ENCODE measurements around the gene ANKRD63. TPM values are rescaled to one million over a fixed set of nuclear protein-coding genes. Genes with fewer than 3 reads are reported as not detected.

ANKRD63 gene
- total RNA-seq, 1 experiment from 2014 or later = 0.72 TPM

DNA sequence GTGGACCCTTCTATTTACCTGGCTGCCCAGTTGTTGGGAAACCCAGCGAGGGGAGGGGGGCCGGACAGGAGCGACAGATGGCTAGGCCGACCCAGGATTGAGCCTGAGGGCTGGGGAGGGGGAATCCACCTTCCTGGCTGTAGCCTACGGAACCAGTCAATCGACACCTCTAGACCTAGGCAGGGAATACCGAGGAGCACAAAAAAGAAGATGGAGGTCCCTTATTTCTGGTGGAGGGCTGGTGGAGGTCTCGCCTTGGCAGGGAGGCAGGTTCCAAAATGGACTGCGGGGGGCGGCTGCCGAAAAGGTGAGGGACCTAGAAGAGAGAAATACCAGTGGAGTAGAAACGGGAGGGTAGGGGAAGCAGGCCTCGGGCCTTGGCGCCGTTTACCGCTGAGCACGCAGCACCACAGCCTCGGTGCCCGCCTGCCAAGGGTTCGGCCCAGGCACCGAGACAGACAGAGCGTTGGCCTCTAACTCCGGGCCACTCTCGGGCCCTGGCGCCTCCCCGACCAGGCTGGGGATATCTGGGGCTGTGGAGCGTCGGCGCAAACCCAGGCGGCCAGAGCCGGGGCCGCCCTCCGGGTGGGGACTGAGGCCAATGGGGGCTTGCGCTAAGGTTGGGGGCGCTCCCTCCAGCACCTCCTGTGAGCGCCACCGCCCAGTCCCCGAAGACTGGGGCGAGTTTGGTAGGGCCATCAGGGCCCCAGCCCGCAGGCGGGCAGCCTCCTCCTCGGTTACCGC is 1.6 kb downstream of the ANKRD63 start:
- no TSS peak for BruUV-seq (replicated peaks)
- H3K4me1 ChIP-seq (ENCODE audit: control insufficient read depth, insufficient read depth, low read length) = 0 out of 2 replicates have a peak, but pooled peaks cover 7% of the 10 kb centered on the region
- in situ Hi-C loops (cut with HindIII; ENCODE audit: low pct_unique_long_range_greater_than_20kb, low sequenced_read_pairs) (no loop called here), intact Hi-C loops (cut with micrococcal nuclease; ENCODE audit: unreplicated experiment) (no loop called here)
- H3K27ac ChIP-seq (ENCODE audit: low read length) = no peak overlapping the region
- POLR2A ChIA-PET = no interaction called here
- TF ChIP-seq POLR2AphosphoS5 (IDR thresholded peaks at IDR 0.05; ENCODE audit: low read depth, low read length) (no peak), TCF7L2 (IDR thresholded peaks at IDR 0.05; ENCODE audit: low read depth, low read length) (no peak), SIN3A (IDR thresholded peaks at IDR 0.05; ENCODE audit: borderline replicate concordance, insufficient read depth, low read depth, low read length) (no peak)
- TF ChIP-seq, protein P1, sequence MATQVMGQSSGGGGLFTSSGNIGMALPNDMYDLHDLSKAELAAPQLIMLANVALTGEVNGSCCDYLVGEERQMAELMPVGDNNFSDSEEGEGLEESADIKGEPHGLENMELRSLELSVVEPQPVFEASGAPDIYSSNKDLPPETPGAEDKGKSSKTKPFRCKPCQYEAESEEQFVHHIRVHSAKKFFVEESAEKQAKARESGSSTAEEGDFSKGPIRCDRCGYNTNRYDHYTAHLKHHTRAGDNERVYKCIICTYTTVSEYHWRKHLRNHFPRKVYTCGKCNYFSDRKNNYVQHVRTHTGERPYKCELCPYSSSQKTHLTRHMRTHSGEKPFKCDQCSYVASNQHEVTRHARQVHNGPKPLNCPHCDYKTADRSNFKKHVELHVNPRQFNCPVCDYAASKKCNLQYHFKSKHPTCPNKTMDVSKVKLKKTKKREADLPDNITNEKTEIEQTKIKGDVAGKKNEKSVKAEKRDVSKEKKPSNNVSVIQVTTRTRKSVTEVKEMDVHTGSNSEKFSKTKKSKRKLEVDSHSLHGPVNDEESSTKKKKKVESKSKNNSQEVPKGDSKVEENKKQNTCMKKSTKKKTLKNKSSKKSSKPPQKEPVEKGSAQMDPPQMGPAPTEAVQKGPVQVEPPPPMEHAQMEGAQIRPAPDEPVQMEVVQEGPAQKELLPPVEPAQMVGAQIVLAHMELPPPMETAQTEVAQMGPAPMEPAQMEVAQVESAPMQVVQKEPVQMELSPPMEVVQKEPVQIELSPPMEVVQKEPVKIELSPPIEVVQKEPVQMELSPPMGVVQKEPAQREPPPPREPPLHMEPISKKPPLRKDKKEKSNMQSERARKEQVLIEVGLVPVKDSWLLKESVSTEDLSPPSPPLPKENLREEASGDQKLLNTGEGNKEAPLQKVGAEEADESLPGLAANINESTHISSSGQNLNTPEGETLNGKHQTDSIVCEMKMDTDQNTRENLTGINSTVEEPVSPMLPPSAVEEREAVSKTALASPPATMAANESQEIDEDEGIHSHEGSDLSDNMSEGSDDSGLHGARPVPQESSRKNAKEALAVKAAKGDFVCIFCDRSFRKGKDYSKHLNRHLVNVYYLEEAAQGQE (IDR thresholded peaks at IDR 0.05; ENCODE audit: insufficient read depth in 1 of 2, low read depth in 2 of 2, low read length in 1 of 2) = no peak
- TF ChIP-seq, protein P2, sequence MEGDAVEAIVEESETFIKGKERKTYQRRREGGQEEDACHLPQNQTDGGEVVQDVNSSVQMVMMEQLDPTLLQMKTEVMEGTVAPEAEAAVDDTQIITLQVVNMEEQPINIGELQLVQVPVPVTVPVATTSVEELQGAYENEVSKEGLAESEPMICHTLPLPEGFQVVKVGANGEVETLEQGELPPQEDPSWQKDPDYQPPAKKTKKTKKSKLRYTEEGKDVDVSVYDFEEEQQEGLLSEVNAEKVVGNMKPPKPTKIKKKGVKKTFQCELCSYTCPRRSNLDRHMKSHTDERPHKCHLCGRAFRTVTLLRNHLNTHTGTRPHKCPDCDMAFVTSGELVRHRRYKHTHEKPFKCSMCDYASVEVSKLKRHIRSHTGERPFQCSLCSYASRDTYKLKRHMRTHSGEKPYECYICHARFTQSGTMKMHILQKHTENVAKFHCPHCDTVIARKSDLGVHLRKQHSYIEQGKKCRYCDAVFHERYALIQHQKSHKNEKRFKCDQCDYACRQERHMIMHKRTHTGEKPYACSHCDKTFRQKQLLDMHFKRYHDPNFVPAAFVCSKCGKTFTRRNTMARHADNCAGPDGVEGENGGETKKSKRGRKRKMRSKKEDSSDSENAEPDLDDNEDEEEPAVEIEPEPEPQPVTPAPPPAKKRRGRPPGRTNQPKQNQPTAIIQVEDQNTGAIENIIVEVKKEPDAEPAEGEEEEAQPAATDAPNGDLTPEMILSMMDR (IDR thresholded peaks at IDR 0.05) = no peak
- no peaks in the 10 kb centered on the region for H3K27me3 ChIP-seq (ENCODE audit: control insufficient read depth, insufficient read depth, low read length)
- no peak overlapping the region for H3K4me3 ChIP-seq (ENCODE audit: low read depth in 2 of 2, low read length in 2 of 2)
- DNase-seq (ENCODE audit: low read depth, low spot score) = no peak
- CTCF ChIA-PET = interaction anchor here (0.6 to 2.6 kb wide), 4 partner anchors 27 to 57 kb away, joined by 3 to 16 read pairs (median 3); partner anchors contain the start of gene PAK6
- no peaks in the 10 kb centered on the region for H3K36me3 ChIP-seq (ENCODE audit: control insufficient read depth, insufficient read depth, low read length)
- ATAC-seq = no peak
- H3K9me3 ChIP-seq (ENCODE audit: control insufficient read depth, insufficient read depth, low read depth, low read length) = no peaks in the 10 kb centered on the region

DNA sequence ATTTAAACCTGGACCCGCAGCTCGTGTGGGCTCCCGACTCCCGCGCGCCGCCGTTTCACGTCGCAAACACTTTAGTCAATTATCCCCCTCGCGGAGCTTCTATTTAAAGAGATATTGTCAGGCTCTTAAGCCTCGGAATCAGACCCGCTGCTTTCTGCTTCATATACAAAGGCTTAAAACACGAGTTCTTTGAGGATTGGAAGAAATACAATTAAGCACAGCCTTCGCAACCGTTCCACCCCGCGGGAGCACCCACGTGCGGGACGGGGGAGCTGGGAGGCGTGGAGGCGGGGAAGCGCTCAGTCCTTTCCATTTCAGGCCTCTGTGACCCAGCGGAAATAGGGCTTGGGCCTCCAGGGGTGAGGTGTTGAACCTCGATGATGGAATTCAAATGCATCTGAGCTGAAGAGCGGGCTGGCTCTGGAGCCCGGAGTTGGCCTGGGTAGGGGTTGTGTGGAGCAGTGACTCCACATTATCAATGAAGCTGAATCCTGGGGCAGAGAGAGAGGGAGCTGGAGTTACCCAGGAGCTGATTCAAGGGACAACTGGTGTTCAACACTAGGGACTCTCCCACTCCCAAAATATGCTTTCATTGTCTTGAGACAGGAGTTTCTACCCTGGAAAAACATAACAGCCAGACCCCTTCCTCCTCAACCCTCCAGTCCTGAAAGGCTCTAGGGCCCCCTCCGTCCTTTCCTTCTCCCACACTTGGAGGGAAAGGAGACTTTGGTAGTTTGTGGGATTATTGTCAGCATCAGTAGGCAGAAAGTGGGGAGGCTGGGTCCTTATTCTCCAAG is 2.4 kb downstream of the ANKRD63 start:
- no peak overlapping the region for H3K4me3 ChIP-seq (ENCODE audit: low read depth in 2 of 2, low read length in 2 of 2)
- no peaks in the 10 kb centered on the region for H3K9me3 ChIP-seq (ENCODE audit: control insufficient read depth, insufficient read depth, low read depth, low read length)
- no TSS peak for BruUV-seq (replicated peaks)
- in situ Hi-C loops (cut with HindIII; ENCODE audit: low pct_unique_long_range_greater_than_20kb, low sequenced_read_pairs) = no loop called here
- ChIA-PET POLR2A (no interaction called here), CTCF (interaction anchor here (0.6 to 2.6 kb wide), 6 partner anchors 28 to 63 kb away, joined by 3 to 33 read pairs (median 6); partner anchors contain the start of genes PAK6 and PLCB2)
- TF ChIP-seq SIN3A (IDR thresholded peaks at IDR 0.05; ENCODE audit: borderline replicate concordance, insufficient read depth, low read depth, low read length) = no peak
- TF ChIP-seq, protein P2 (IDR thresholded peaks at IDR 0.05) = no peak
- no peak for TF ChIP-seq POLR2AphosphoS5 (IDR thresholded peaks at IDR 0.05; ENCODE audit: low read depth, low read length)
- TF ChIP-seq TCF7L2 (IDR thresholded peaks at IDR 0.05; ENCODE audit: low read depth, low read length) = no peak
- TF ChIP-seq, protein P1 (IDR thresholded peaks at IDR 0.05; ENCODE audit: insufficient read depth in 1 of 2, low read depth in 2 of 2, low read length in 1 of 2) = no peak
- intact Hi-C loops (cut with micrococcal nuclease; ENCODE audit: unreplicated experiment) = no loop called here
- H3K27me3 ChIP-seq (ENCODE audit: control insufficient read depth, insufficient read depth, low read length) = no peaks in the 10 kb centered on the region
- no peaks in the 10 kb centered on the region for H3K36me3 ChIP-seq (ENCODE audit: control insufficient read depth, insufficient read depth, low read length)
- H3K4me1 ChIP-seq (ENCODE audit: control insufficient read depth, insufficient read depth, low read length) = 0 out of 2 replicates have a peak, but pooled peaks cover 2% of the 10 kb centered on the region
- H3K27ac ChIP-seq (ENCODE audit: low read length) = no peak overlapping the region
- ATAC-seq = no peak
- no peak for DNase-seq (ENCODE audit: low read depth, low spot score)
